Neural cell (in vitro differentiated cells): Measurements from ENCODE around the gene AGBL1.

ENCODE experiments used
- CTCF ChIP-seq: fragments of 450-650 bp; IDR thresholded peaks from 2 replicates; pipeline ENCODE4 v1.5.1; 2014; ENCODE audit warnings: antibody characterized with exemption, mild to moderate bottlenecking, moderate library complexity; ENCODE audit not compliant: poor library complexity, severe bottlenecking
- MXI1 ChIP-seq: fragments of 450-650 bp; conservative IDR thresholded peaks from 2 replicates; pipeline ENCODE4 v1.6.1; 2014; ENCODE audit warnings: antibody characterized with exemption, mild to moderate bottlenecking; ENCODE audit not compliant: poor library complexity, severe bottlenecking

GRCh38 chr15:86685263-86685662 is 605.6 kb downstream of the AGBL1 start:
- TF ChIP-seq MXI1 = no peak
- TF ChIP-seq CTCF = no peak
